ENCODE results near the gene PPP1R9A.

- TF ChIP-seq EZH2 (IDR thresholded peaks at IDR 0.05; ENCODE audit: low read length), result no peak
- TF ChIP-seq, protein P1, sequence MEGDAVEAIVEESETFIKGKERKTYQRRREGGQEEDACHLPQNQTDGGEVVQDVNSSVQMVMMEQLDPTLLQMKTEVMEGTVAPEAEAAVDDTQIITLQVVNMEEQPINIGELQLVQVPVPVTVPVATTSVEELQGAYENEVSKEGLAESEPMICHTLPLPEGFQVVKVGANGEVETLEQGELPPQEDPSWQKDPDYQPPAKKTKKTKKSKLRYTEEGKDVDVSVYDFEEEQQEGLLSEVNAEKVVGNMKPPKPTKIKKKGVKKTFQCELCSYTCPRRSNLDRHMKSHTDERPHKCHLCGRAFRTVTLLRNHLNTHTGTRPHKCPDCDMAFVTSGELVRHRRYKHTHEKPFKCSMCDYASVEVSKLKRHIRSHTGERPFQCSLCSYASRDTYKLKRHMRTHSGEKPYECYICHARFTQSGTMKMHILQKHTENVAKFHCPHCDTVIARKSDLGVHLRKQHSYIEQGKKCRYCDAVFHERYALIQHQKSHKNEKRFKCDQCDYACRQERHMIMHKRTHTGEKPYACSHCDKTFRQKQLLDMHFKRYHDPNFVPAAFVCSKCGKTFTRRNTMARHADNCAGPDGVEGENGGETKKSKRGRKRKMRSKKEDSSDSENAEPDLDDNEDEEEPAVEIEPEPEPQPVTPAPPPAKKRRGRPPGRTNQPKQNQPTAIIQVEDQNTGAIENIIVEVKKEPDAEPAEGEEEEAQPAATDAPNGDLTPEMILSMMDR (optimal IDR thresholded peaks at IDR 0.05 in 1 of 3, IDR thresholded peaks at IDR 0.05 in 1 of 3, conservative IDR thresholded peaks at IDR 0.05 in 1 of 3; ENCODE audit: extremely low read depth in 1 of 3, insufficient read depth in 2 of 3, low read length in 3 of 3), result no peak
These were observed 312.3 kb downstream of the PPP1R9A start for GRCh38 chr7:95219721-95220120.

Data from keratinocyte (primary cell).